HepG2 (cell line): ENCODE data around the gene SMAD7. TPM values are rescaled to one million over a fixed set of nuclear protein-coding genes. Genes with fewer than 3 reads are reported as not detected.

Experiments used
- CTCF ChIP-seq: sonication (generic); formaldehyde crosslinking; IDR thresholded peaks from 2 replicates; pipeline ENCODE4 v1.5.0; 2020; ENCODE audit warnings: mild to moderate bottlenecking, missing genetic modification reagents, moderate library complexity
- IKZF4 ChIP-seq: sonication (generic); formaldehyde crosslinking; IDR thresholded peaks from 2 replicates; pipeline ENCODE4 v1.5.1; 2020; ENCODE audit warnings: borderline replicate concordance, mild to moderate bottlenecking, low read depth, missing genetic modification reagents; ENCODE audit errors: not compliant biosample characterization
- KIAA2018 ChIP-seq: sonication (generic); formaldehyde crosslinking; IDR thresholded peaks from 2 replicates; pipeline ENCODE4 v1.5.0; 2020; ENCODE audit warnings: mild to moderate bottlenecking, missing genetic modification reagents, borderline replicate concordance
- PAWR ChIP-seq: sonication (generic); formaldehyde crosslinking; IDR thresholded peaks from 2 replicates; pipeline ENCODE4 v1.4.0; 2020; ENCODE audit warnings: missing genetic modification reagents, mild to moderate bottlenecking, borderline replicate concordance
- ZBTB40 ChIP-seq, 2 experiments: fragments of 450-650 bp in 1 of 2; sonication (generic) in 1 of 2; formaldehyde crosslinking in 1 of 2; IDR thresholded peaks; 2 replicates each; pipeline versions ENCODE4 v1.6.1 to v1.8.0; 2016 to 2022; ENCODE audit warnings: antibody characterized with exemption in 1 of 2, mild to moderate bottlenecking in 1 of 2, missing genetic modification reagents in 1 of 2
- ZNF749 ChIP-seq: sonication (generic); formaldehyde crosslinking; IDR thresholded peaks from 2 replicates; pipeline ENCODE4 v1.8.0; 2022; ENCODE audit warnings: mild to moderate bottlenecking, missing genetic modification reagents, moderate library complexity, borderline replicate concordance
- ZNF83 ChIP-seq: sonication (generic); formaldehyde crosslinking; IDR thresholded peaks from 2 replicates; pipeline ENCODE4 v1.4.0; 2020; ENCODE audit warnings: missing genetic modification reagents, mild to moderate bottlenecking, borderline replicate concordance
- polyA plus RNA-seq, 8 experiments: library from polyadenylated mRNA; depleted of rRNA in 3 of 8; stranded (reverse) in 7 of 8; unstranded in 1 of 8; fragments of >200 nt; fragmentation: Illumina TruSeq in 4 of 8; extraction: Trizol in 4 of 8; gene quantifications; 2 replicates each; pipeline versions ENCODE4 v1.2.1 to v1.2.3, GENCODE V29; 2011 to 2016; ENCODE audit warnings: low read depth in 4 of 8, missing spikeins in 1 of 8, mixed read lengths in 1 of 8; ENCODE audit not compliant: insufficient read depth in 1 of 8
- total RNA-seq, 5 experiments: library from RNA; depleted of rRNA; stranded (reverse); fragments of >200 nt; fragmentation: Illumina TruSeq; extraction: Trizol; gene quantifications; 2 replicates each; pipeline ENCODE4 v1.2.3, GENCODE V29; 2016; ENCODE audit warnings: low read depth in 1 of 5

SMAD7 gene
- total and polyA plus RNA-seq, 2 of the 13 experiments (the other 11 are each of a cell fraction or from before 2014, with no cell fraction given) = 17.4 to 24.7 TPM

- TF ChIP-seq ZBTB40 (IDR thresholded peaks at IDR 0.05) = no peak
- no peak for TF ChIP-seq ZBTB40 (CRISPR knock-in tag; IDR thresholded peaks at IDR 0.05)
- TF ChIP-seq ZNF749 (CRISPR knock-in tag) = 0 out of 2 replicates have a peak, but pooled peaks have one; percentile 23
- TF ChIP-seq ZNF83 (CRISPR knock-in tag) = no peak
- no peak for TF ChIP-seq CTCF (CRISPR knock-in tag)
- TF ChIP-seq KIAA2018 (CRISPR knock-in tag) = no peak
- no peak for TF ChIP-seq PAWR (CRISPR knock-in tag)
- peak; percentile 51 for TF ChIP-seq IKZF4 (CRISPR knock-in tag)
Observed at GRCh38 chr18:48896326-48896874, 54.4 kb downstream of the SMAD7 start (continued).
